ENCODE measurements around the gene BAHCC1.

The BAHCC1 gene

GRCh38 chr17:81392909-81393654 lies 2.2 kb upstream of the BAHCC1 start:
- no peak overlapping the region for H3K4me3 ChIP-seq (ENCODE audit: low read depth, low read length)
- TF ChIP-seq, protein P1, sequence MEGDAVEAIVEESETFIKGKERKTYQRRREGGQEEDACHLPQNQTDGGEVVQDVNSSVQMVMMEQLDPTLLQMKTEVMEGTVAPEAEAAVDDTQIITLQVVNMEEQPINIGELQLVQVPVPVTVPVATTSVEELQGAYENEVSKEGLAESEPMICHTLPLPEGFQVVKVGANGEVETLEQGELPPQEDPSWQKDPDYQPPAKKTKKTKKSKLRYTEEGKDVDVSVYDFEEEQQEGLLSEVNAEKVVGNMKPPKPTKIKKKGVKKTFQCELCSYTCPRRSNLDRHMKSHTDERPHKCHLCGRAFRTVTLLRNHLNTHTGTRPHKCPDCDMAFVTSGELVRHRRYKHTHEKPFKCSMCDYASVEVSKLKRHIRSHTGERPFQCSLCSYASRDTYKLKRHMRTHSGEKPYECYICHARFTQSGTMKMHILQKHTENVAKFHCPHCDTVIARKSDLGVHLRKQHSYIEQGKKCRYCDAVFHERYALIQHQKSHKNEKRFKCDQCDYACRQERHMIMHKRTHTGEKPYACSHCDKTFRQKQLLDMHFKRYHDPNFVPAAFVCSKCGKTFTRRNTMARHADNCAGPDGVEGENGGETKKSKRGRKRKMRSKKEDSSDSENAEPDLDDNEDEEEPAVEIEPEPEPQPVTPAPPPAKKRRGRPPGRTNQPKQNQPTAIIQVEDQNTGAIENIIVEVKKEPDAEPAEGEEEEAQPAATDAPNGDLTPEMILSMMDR (IDR thresholded peaks at IDR 0.05; ENCODE audit: borderline replicate concordance, insufficient read depth, low read depth, low read length) = no peak

DNA sequence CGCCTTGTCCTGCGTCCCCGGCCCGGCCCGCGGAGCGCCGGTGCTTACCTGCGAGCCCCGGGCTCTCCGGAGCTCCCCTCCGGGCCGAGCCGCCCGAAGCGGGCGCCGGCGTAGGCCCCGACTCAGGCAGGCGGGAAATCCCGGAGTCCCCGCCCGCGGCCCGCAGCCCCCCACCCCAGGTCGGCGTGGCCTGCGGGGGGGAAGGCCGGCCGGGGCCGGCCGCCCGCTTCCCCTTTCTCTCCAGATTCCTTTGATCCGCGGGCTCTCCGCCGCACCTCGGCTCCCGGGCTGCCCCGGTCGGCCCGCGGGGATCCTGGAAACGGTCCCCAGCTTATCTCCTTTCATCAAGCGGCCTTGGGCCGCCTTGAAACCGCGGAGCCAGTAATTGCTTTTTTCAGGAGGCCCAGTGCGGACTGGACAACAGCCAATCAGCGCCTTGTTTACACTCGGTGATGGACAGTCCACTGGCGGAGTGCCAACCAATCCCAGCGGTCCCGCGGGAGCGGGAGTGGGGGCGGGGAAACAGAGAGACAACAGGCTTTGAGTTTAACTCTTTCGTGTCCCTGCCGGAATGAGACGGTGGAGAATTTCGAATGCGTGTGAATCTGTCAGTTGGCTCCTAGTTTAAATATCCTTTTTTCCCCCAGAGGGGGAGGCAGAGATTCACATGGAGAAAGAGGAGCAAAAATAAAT lies 1.4 kb upstream of the BAHCC1 start:
- TF ChIP-seq, protein P1 (IDR thresholded peaks at IDR 0.05; ENCODE audit: borderline replicate concordance, insufficient read depth, low read depth, low read length) = no peak

DNA sequence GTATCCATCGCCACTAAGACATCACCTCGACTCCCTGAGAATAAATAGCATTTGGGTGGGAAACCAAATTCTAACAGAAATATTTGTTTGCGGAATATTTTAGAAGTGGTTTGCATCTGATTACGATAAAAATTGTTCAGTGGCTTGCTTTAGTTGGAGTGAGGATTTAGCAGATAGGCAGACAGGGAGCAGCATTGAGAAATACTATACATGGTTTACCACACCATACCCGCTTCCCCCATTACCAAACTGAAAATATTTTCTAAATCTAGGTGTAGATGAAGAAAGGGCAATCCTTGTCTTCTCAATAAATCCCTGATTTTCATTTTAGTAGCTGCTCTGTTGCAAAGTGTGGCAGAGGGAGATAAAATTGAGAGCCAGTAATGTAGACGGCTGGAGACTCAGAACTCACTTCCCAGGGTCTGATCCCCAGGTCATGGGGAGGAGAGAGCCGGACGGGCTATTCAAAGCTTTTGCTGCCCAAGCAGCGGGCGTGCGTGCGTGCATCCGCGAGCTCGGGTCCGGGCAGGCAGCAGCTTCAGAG lies 808 bp upstream of the BAHCC1 start:
- TF ChIP-seq, protein P1 (IDR thresholded peaks at IDR 0.05; ENCODE audit: borderline replicate concordance, insufficient read depth, low read depth, low read length) = no peak
- no peak overlapping the region for H3K4me3 ChIP-seq (ENCODE audit: low read depth, low read length)

More for the DNA sequence above, 1.4 kb upstream of the BAHCC1 start:
- no peak overlapping the region for H3K4me3 ChIP-seq (ENCODE audit: low read depth, low read length)

DNA sequence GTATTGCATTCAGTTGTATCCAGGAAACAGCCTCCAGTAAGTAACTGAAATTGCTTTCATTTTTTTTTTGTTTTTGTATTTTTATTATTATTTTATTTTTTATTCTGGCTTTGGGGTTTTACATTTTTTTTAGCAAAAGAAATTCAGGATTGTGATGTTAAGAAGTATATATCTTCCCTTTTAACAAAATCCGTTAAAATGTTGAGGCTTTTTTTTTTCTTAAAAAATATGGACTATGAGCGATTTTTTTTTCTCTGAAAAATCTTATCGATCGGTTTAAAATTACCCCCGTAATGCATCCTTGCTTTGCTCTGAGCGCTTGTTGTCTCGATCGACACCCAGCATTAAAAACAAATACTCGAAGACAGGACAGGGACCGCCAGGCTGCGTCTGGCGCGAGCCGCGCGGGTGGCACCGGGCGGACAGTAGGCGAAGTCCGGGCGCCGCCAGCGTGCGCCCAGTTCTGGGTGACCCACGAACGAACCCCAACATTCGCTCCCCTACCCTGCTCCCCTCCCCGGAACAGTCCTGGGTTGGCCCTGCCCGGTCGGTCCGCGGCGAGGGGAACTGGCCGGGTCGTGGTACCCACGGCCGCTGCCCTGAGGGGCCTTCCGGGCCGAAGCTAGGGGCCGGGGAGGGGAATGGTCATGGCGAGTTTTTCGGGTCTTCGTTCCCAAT lies 482 bp downstream of the BAHCC1 start:
- TF ChIP-seq, protein P1 (IDR thresholded peaks at IDR 0.05; ENCODE audit: borderline replicate concordance, insufficient read depth, low read depth, low read length) = no peak
- no peak overlapping the region for H3K4me3 ChIP-seq (ENCODE audit: low read depth, low read length)

DNA sequence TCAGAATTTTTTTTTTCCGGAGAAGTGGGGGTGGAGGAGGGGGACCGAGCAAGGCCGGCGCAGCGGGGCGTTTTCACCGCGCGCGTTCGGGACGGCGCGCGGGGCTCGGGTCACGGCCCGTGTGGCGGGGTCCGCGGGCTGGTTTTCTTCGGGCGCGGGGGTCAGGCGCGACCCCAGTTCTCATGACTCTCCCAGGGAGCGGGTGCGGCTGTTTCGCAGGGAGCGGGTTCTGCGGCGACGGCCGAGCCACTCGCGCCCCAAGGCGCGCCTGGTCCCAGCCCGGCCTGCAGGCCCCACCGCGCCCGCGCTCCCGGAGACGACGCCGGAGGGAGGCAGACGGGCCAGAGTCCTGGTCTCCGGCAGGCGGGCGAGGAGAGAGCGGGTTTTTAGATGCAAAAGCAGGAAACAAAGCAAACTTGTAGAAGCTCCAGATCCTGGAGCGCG lies 1.0 kb downstream of the BAHCC1 start:
- H3K4me3 ChIP-seq (ENCODE audit: low read depth, low read length) = no peak overlapping the region
- TF ChIP-seq, protein P1 (IDR thresholded peaks at IDR 0.05; ENCODE audit: borderline replicate concordance, insufficient read depth, low read depth, low read length) = no peak

GRCh38 chr17:81396722-81397313 lies 1.6 kb downstream of the BAHCC1 start:
- no peak overlapping the region for H3K4me3 ChIP-seq (ENCODE audit: low read depth, low read length)
- TF ChIP-seq, protein P1 (IDR thresholded peaks at IDR 0.05; ENCODE audit: borderline replicate concordance, insufficient read depth, low read depth, low read length) = no peak
